CD4-positive, CD25-positive, alpha-beta regulatory T cell (primary cell): ENCODE results near the gene EXOC6B. TPM values are rescaled to one million over a fixed set of nuclear protein-coding genes. Genes with fewer than 3 reads are reported as not detected.

Experiments used
- ATAC-seq, 2 donors: fragments of 150-1000 bp; cut with Tn5 transposase; one replicate each; pipeline ENCODE4 v1.10.0; 2021; ENCODE audit warnings: low read depth in 2 of 2, moderate number of reproducible peaks in 2 of 2, moderate library complexity in 1 of 2
- DNase-seq, 3 donors: peaks; one replicate each; pipeline versions ENCODE4 v3.0.0 to v3.0.0-alpha.2; 2012 to 2022; ENCODE audit warnings: mixed read lengths in 1 of 3
- H3K27ac ChIP-seq: one replicate; pipeline ENCODE4 v1.7.0; 2013; ENCODE audit warnings: mild to moderate bottlenecking, low read length; ENCODE audit not compliant: insufficient read depth, poor library complexity, severe bottlenecking
- H3K27me3 ChIP-seq: one replicate; pipeline ENCODE4 v1.7.0; 2013; ENCODE audit warnings: low read length; ENCODE audit not compliant: control insufficient read depth, insufficient read depth
- H3K36me3 ChIP-seq: one replicate; pipeline ENCODE4 v1.7.0; 2013; ENCODE audit warnings: mild to moderate bottlenecking, low read length, moderate library complexity; ENCODE audit not compliant: control insufficient read depth, insufficient read depth
- H3K4me1 ChIP-seq: 2 replicates; pipeline ENCODE4 v1.7.0; 2013; ENCODE audit warnings: mild to moderate bottlenecking, low read length; ENCODE audit not compliant: insufficient read depth, control insufficient read depth, poor library complexity, severe bottlenecking
- H3K4me3 ChIP-seq: one replicate; pipeline ENCODE4 v1.7.0; 2013; ENCODE audit warnings: low read depth, mild to moderate bottlenecking, low read length, moderate library complexity
- H3K9me3 ChIP-seq, 2 experiments: 1 replicate in 1 of 2; 2 replicates in 1 of 2; pipeline ENCODE4 v1.7.0; 2013; ENCODE audit warnings: low read length in 2 of 2, mild to moderate bottlenecking in 1 of 2, moderate library complexity in 1 of 2; ENCODE audit not compliant: control insufficient read depth in 2 of 2
- H3K27ac Mint-ChIP-seq, 3 donors: one replicate each; pipeline ENCODE4 v1.8.0; 2020 to 2022; ENCODE audit warnings: mild to moderate bottlenecking in 3 of 3, mixed read lengths in 3 of 3, moderate library complexity in 2 of 3
- H3K27me3 Mint-ChIP-seq: one replicate; pipeline ENCODE4 v1.8.0; 2022; ENCODE audit warnings: mild to moderate bottlenecking, mixed read lengths
- H3K36me3 Mint-ChIP-seq: one replicate; pipeline ENCODE4 v1.8.0; 2020; ENCODE audit warnings: mixed read lengths
- H3K4me1 Mint-ChIP-seq, 4 donors: one replicate each; pipeline ENCODE4 v1.8.0; 2020 to 2022; ENCODE audit warnings: mixed read lengths in 4 of 4, mild to moderate bottlenecking in 1 of 4
- H3K4me3 Mint-ChIP-seq, 4 donors: one replicate each; pipeline ENCODE4 v1.8.0; 2020 to 2022; ENCODE audit warnings: mild to moderate bottlenecking in 4 of 4, mixed read lengths in 4 of 4, moderate library complexity in 3 of 4
- H3K9me3 Mint-ChIP-seq, 7 donors: one replicate each; pipeline ENCODE4 v1.8.0; 2020 to 2022; ENCODE audit warnings: mixed read lengths in 7 of 7, mild to moderate bottlenecking in 3 of 7, moderate library complexity in 2 of 7
- polyA plus RNA-seq, 4 donors: library from polyadenylated mRNA; unstranded; fragments of 300-500 nt; fragmentation: Illumina TruSeq; gene quantifications; one replicate each; pipeline ENCODE4 v1.2.3, GENCODE V29; 2021
- total RNA-seq: library from RNA; stranded (reverse); gene quantifications from one replicate; pipeline ENCODE4 v1.2.3, GENCODE V29; 2022

Gene EXOC6B
- total and polyA plus RNA-seq, 5 donors from 2014 or later: 1.5 to 20.8 (median 2.1) TPM

GRCh38 chr2:72183016-72183415, 642.8 kb downstream of the EXOC6B start:
- Mint-ChIP-seq H3K4me1 (no peaks in the 10 kb centered on the region), H3K4me3 (no peak overlapping the region), H3K9me3 (peaks cover 0 to 4% (median 0%) of the 10 kb centered on the region in 7 donors), H3K36me3 (peaks cover 27% of the 10 kb centered on the region), H3K27me3 (no peaks in the 10 kb centered on the region), H3K27ac (no peak overlapping the region)
- Histone ChIP-seq H3K27me3 (no peaks in the 10 kb centered on the region), H3K4me3 (no peak overlapping the region), H3K36me3 (peaks cover 4% of the 10 kb centered on the region), H3K4me1 (no peaks in the 10 kb centered on the region), H3K27ac (no peak overlapping the region), H3K9me3 (no peaks in the 10 kb centered on the region)
- DNase-seq (no peak), ATAC-seq (no peak)

- Mint-ChIP-seq H3K4me1 (no peaks in the 10 kb centered on the region), H3K36me3 (peaks cover 31% of the 10 kb centered on the region), H3K27me3 (no peaks in the 10 kb centered on the region), H3K9me3 (peaks cover 0 to 4% (median 0%) of the 10 kb centered on the region in 7 donors), H3K4me3 (no peak overlapping the region), H3K27ac (no peak overlapping the region)
- Histone ChIP-seq H3K27ac (no peak overlapping the region), H3K27me3 (no peaks in the 10 kb centered on the region), H3K4me1 (no peaks in the 10 kb centered on the region), H3K4me3 (no peak overlapping the region), H3K9me3 (no peaks in the 10 kb centered on the region), H3K36me3 (peaks cover 4% of the 10 kb centered on the region)
- no peak for DNase-seq
- no peak for ATAC-seq
Measured at GRCh38 chr2:72182547-72182946, 643.3 kb downstream of the EXOC6B start.

GRCh38 chr2:72181616-72182015, 644.2 kb downstream of the EXOC6B start:
- Histone ChIP-seq H3K4me1 (no peaks in the 10 kb centered on the region), H3K27me3 (no peaks in the 10 kb centered on the region), H3K9me3 (no peaks in the 10 kb centered on the region), H3K4me3 (no peak overlapping the region), H3K27ac (no peak overlapping the region), H3K36me3 (peaks cover 4% of the 10 kb centered on the region)
- no peak for DNase-seq
- Mint-ChIP-seq H3K27me3 (no peaks in the 10 kb centered on the region), H3K9me3 (peaks cover 0 to 2% (median 0%) of the 10 kb centered on the region in 7 donors), H3K27ac (no peak overlapping the region), H3K4me3 (no peak overlapping the region), H3K36me3 (peaks cover 33% of the 10 kb centered on the region), H3K4me1 (no peaks in the 10 kb centered on the region)
- ATAC-seq: no peak

- peaks cover 4% of the 10 kb centered on the region for H3K36me3 ChIP-seq
- H3K4me1 ChIP-seq: no peaks in the 10 kb centered on the region
- no peak overlapping the region for H3K27ac ChIP-seq
- H3K4me1 Mint-ChIP-seq: no peaks in the 10 kb centered on the region
- H3K9me3 Mint-ChIP-seq: peaks cover 0 to 2% (median 0%) of the 10 kb centered on the region in 7 donors
- no peaks in the 10 kb centered on the region for H3K27me3 Mint-ChIP-seq
- no peak overlapping the region for H3K4me3 ChIP-seq
- no peak overlapping the region for H3K4me3 Mint-ChIP-seq
- no peak overlapping the region for H3K27ac Mint-ChIP-seq
- H3K36me3 Mint-ChIP-seq: peaks cover 35% of the 10 kb centered on the region
- ATAC-seq (no peak), DNase-seq (no peak)
- H3K9me3 ChIP-seq: no peaks in the 10 kb centered on the region
- no peaks in the 10 kb centered on the region for H3K27me3 ChIP-seq
Measured at GRCh38 chr2:72180351-72180750, 645.5 kb downstream of the EXOC6B start.

GRCh38 chr2:72178551-72178950, 647.3 kb downstream of the EXOC6B start:
- Mint-ChIP-seq H3K36me3 (peaks cover 38% of the 10 kb centered on the region), H3K4me3 (no peak overlapping the region), H3K27ac (no peak overlapping the region), H3K4me1 (no peaks in the 10 kb centered on the region), H3K27me3 (no peaks in the 10 kb centered on the region), H3K9me3 (peaks cover 0 to 2% (median 0%) of the 10 kb centered on the region in 7 donors)
- Histone ChIP-seq H3K9me3 (no peaks in the 10 kb centered on the region), H3K4me1 (no peaks in the 10 kb centered on the region), H3K4me3 (no peak overlapping the region), H3K27ac (no peak overlapping the region), H3K27me3 (no peaks in the 10 kb centered on the region), H3K36me3 (peaks cover 4% of the 10 kb centered on the region)
- DNase-seq (no peak), ATAC-seq (no peak)

- no peak for ATAC-seq
- no peaks in the 10 kb centered on the region for H3K27me3 Mint-ChIP-seq
- H3K4me1 Mint-ChIP-seq: no peaks in the 10 kb centered on the region
- Histone ChIP-seq H3K9me3 (no peaks in the 10 kb centered on the region), H3K4me1 (no peaks in the 10 kb centered on the region), H3K36me3 (peaks cover 4% of the 10 kb centered on the region), H3K4me3 (no peak overlapping the region), H3K27me3 (no peaks in the 10 kb centered on the region), H3K27ac (no peak overlapping the region)
- peaks cover 31% of the 10 kb centered on the region for H3K36me3 Mint-ChIP-seq
- no peak overlapping the region for H3K27ac Mint-ChIP-seq
- H3K4me3 Mint-ChIP-seq: peak overlapping the region in 1 of 4 donors; percentile 35
- DNase-seq: no peak
- peaks cover 0 to 1% (median 0%) of the 10 kb centered on the region in 7 donors for H3K9me3 Mint-ChIP-seq
Measured at GRCh38 chr2:72176281-72176680, 649.6 kb downstream of the EXOC6B start.

GRCh38 chr2:72175636-72176035, 650.2 kb downstream of the EXOC6B start:
- no peaks in the 10 kb centered on the region for H3K27me3 ChIP-seq
- ATAC-seq (no peak), DNase-seq (no peak)
- no peaks in the 10 kb centered on the region for H3K4me1 ChIP-seq
- Mint-ChIP-seq H3K4me3 (no peak overlapping the region), H3K4me1 (no peaks in the 10 kb centered on the region), H3K36me3 (peaks cover 28% of the 10 kb centered on the region), H3K27ac (no peak overlapping the region), H3K9me3 (peaks cover 0 to 1% (median 0%) of the 10 kb centered on the region in 7 donors), H3K27me3 (no peaks in the 10 kb centered on the region)
- H3K9me3 ChIP-seq: no peaks in the 10 kb centered on the region
- H3K27ac ChIP-seq: no peak overlapping the region
- H3K36me3 ChIP-seq: peaks cover 4% of the 10 kb centered on the region
- no peak overlapping the region for H3K4me3 ChIP-seq

- Histone ChIP-seq H3K4me1 (no peaks in the 10 kb centered on the region), H3K4me3 (no peak overlapping the region), H3K36me3 (peaks cover 4% of the 10 kb centered on the region), H3K27me3 (no peaks in the 10 kb centered on the region), H3K27ac (no peak overlapping the region), H3K9me3 (no peaks in the 10 kb centered on the region)
- Mint-ChIP-seq H3K9me3 (peaks cover 0 to 4% (median 0%) of the 10 kb centered on the region in 7 donors), H3K27me3 (no peaks in the 10 kb centered on the region), H3K27ac (no peak overlapping the region), H3K36me3 (peaks cover 17% of the 10 kb centered on the region), H3K4me3 (no peak overlapping the region), H3K4me1 (no peaks in the 10 kb centered on the region)
- no peak for ATAC-seq
- no peak for DNase-seq
Measured at GRCh38 chr2:72173640-72174321, 652.1 kb downstream of the EXOC6B start.
